ENCODE results near the gene SLC22A4.

Gene SLC22A4

GRCh38 chr5:132376694-132377641, 82.8 kb downstream of the SLC22A4 start:
- no peak for DNase-seq (ENCODE audit: low read depth in 2 of 2)

- DNase-seq (ENCODE audit: low read depth in 2 of 2) = no peak
Observed at GRCh38 chr5:132377738-132378137, 83.5 kb downstream of the SLC22A4 start.

GRCh38 chr5:132378580-132378979, 84.4 kb downstream of the SLC22A4 start:
- DNase-seq (ENCODE audit: low read depth in 2 of 2) = no peak

DNA sequence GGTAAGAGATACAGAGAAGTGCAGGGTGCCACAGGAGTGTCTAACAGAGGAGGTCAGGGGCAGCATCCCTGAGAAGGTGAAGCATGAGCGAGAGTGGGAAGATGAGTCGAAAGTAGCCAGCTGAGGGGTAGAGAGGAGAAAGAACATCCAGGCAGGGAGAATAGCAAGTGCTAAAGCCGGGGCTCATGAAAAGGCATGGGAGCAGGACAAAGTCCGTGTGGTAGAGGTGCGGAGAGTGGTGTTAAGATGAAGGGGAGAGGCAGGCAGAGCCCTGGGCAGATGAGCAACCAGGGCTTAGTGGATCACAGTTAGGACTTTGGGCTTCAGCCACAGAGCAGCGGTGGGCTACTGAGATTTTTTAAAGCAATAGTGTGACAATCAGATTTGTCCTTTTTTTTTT, 85.9 kb downstream of the SLC22A4 start:
- DNase-seq (ENCODE audit: low read depth in 2 of 2) = no peak

DNA sequence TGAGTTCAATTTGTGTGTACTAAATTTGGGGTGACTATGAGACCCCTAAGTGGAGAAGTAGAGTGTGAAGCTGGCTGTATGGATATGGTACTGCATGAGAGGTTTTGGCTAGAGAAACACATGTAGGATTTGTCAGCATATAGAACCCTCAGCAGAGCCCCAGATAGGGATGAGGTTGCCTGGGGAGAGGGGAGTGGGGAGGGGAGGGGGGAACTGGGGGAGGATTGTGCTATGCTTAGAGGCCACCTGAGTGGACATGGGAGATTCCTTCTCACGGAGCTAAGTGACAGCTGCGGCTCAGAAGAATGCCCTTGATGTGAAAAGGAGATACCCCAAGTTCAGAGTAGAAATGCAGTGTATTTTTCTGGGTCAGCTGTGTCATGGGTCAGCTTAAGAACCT, 86.5 kb downstream of the SLC22A4 start:
- DNase-seq (ENCODE audit: low read depth in 2 of 2) = no peak

DNA sequence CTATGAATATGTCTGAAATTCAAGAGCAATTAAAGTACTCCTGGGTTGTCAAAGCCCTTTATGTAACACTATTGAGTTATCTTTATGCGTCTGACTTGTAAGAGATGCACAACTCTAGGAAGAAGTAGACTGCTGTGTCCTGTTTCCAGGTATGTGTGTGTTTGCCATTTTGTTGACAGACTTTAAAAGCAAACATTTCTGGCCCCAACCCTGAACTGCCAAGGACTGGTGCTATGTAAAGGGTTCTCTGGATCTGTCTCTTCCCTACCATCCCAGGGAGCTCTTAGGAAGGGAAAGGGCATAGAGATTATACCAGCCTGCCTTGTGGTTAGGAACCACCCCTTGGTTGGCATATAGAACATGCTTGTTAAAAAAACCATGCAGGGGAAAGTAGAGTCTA, 87.4 kb downstream of the SLC22A4 start:
- DNase-seq (ENCODE audit: low read depth in 2 of 2) = no peak

GRCh38 chr5:132383261-132383660, 89.1 kb downstream of the SLC22A4 start:
- DNase-seq (ENCODE audit: low read depth in 2 of 2) = no peak

GRCh38 chr5:132383984-132384383, 89.8 kb downstream of the SLC22A4 start:
- DNase-seq (ENCODE audit: low read depth in 2 of 2) = no peak

- no peak for DNase-seq (ENCODE audit: low read depth in 2 of 2)
Observed at GRCh38 chr5:132384506-132385050, 90.4 kb downstream of the SLC22A4 start.

- peak; percentile 40 to 53 for DNase-seq (ENCODE audit: low read depth in 2 of 2)
Observed at GRCh38 chr5:132385326-132386105, 91.3 kb downstream of the SLC22A4 start.

GRCh38 chr5:132386644-132387286, 92.6 kb downstream of the SLC22A4 start:
- DNase-seq (ENCODE audit: low read depth in 2 of 2) = peak; percentile 62 to 71

GRCh38 chr5:132387640-132388117, 93.5 kb downstream of the SLC22A4 start:
- no peak for DNase-seq (ENCODE audit: low read depth in 2 of 2)

DNA sequence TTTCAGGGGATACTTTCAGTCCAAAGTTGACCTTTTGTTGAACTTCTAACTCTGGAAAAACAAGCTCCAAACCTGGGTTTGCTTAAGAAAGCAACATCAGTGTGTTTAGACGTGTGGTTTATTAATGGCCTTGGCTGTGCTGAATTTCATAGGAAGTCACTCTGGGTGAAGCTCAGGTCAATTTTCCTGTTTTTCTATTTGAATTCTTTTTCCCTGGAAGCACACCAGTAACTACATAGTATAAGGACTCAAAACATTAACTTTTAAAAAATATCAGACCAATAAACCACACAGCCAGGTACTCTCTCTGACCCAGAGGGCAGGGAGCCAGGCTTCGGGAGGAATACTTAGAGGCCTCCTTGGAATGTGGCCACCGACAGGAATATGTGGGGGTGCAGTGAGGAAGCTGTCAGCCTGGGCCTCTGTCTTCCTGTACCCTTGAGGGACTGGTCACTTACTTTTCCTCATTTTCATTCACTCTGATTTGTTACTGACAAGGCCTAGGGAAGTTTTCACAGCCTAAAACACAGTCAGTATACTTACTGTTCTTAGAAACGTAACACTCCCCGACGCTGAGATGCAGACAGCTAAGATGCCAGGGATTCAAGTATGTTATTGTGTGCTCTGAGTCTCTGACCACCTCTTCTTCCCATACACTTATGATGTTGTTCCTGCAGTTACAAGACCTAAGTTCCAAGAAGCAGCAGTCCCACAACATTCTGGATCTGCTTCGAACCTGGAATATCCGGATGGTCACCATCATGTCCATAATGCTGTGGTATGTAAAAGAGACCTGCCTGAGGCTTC, 94.3 kb downstream of the SLC22A4 start:
- no peak for DNase-seq (ENCODE audit: low read depth in 2 of 2)

GRCh38 chr5:132389051-132389331, 94.8 kb downstream of the SLC22A4 start:
- no peak for DNase-seq (ENCODE audit: low read depth in 2 of 2)

DNA sequence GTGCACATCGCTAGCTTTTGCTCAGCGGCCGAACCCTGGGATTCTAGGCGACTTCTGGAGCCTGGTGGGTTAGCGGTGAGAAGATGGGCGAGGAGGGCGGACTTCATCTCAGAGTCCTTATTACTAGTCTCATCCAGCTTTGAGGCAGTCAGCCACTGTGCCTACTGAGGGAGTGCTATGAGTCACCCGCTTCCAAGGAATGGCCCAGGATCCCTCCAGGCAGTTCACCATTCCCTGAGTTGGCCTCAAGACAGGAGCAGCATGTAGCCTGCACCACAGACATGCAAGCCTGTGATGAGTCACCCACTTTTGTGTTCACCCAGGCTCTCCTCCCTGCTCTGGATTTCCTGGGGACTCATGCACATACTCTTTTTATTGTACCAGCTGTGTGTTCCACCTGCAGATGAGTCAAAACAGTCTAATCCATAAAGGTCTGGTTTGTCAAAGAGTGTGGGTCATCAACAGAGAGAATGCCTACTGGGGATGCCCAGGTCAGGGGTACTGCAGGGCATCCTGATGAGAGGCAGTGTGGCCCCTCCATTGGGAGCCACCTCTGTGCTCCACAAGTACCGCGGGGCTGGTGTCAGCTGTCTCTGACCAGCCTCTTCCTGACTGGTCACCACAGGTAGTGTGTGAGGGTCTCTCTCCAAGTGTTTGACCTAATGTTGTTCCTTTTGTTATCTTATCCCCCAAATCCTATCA, 95.5 kb downstream of the SLC22A4 start:
- no peak for DNase-seq (ENCODE audit: low read depth in 2 of 2)

- no peak for DNase-seq (ENCODE audit: low read depth in 2 of 2)
Observed at GRCh38 chr5:132391247-132391646, 97.1 kb downstream of the SLC22A4 start.

DNA sequence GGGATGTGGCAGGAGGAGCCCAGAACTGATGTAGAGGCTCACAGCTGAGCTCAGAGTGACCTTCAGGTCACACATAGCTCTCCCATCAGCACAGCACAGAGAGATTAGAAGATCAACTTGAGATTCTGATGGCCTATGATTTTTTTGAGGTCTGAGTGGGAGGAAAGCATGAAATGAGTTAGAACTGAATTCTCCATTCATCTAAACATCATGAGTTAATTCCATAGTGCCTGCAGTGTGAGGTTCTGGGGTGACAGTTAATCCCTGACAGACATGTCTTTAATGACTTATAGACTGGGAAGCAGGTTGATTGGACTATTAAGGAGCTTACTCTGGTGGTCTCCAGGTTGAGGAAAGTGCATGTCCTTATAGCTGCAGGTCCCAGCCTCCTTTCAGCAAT, 97.7 kb downstream of the SLC22A4 start:
- DNase-seq (ENCODE audit: low read depth in 2 of 2) = no peak

- DNase-seq (ENCODE audit: low read depth in 2 of 2) = no peak
Observed at GRCh38 chr5:132392411-132392810, 98.2 kb downstream of the SLC22A4 start.

DNA sequence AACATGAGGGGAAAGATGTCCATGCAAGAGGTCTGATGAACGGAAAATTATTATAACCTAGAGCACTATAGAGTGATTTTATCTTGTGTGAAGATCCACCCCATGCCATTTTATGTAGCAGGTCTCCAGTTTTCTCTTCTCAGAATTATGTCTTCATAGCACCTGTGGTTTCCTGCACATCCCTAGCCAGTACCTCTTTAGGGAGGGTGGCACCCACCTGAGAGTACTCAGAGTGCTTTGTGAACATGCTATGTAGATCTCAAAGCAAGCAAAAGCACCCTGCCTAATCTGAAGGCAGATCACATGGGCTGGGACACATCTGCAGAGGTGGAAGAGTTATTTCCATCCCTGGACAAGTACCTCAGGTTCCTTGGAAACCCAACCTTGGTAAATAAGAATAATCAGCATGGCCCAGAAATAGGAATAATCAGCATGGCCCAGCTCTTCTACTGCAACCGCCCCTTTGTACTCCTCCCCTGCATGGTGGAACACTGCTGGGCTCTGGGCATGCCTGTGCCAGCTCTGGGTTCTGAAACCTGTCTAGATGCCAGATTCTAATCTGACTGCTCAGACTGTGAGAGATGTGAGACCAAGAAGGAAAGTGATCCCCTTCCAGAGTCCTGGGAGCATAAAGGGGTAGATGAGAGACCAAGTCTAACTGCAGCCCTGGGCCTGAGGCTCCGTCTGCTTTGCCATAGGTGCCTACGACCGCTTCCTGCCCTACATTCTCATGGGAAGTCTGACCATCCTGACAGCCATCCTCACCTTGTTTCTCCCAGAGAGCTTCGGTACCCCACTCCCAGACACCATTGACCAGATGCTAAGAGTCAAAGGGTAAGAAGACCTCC, 99.0 kb downstream of the SLC22A4 start:
- no peak for DNase-seq (ENCODE audit: low read depth in 2 of 2)
